ENCODE data around the gene YPEL4.

Gene YPEL4

GRCh38 chr11:57630171-57630570 lies 19.5 kb downstream of the YPEL4 start:
- DNase-seq, result no peak

- DNase-seq, result no peak
Measured at GRCh38 chr11:57626895-57627294, 22.8 kb downstream of the YPEL4 start.

GRCh38 chr11:57624864-57625263 lies 24.8 kb downstream of the YPEL4 start:
- no peak for DNase-seq

GRCh38 chr11:57622263-57622662 lies 27.4 kb downstream of the YPEL4 start:
- no peak for DNase-seq

GRCh38 chr11:57620467-57620866 lies 29.2 kb downstream of the YPEL4 start:
- DNase-seq, result no peak

GRCh38 chr11:57619331-57619730 lies 30.4 kb downstream of the YPEL4 start:
- DNase-seq, result no peak

- DNase-seq, result no peak
Measured at GRCh38 chr11:57618438-57618837, 31.3 kb downstream of the YPEL4 start.

- no peak for DNase-seq
Measured at GRCh38 chr11:57616595-57616994, 33.1 kb downstream of the YPEL4 start.

- DNase-seq, result no peak
Measured at GRCh38 chr11:57615308-57615707, 34.4 kb downstream of the YPEL4 start.

GRCh38 chr11:57614234-57614772 lies 35.4 kb downstream of the YPEL4 start:
- DNase-seq, result no peak

GRCh38 chr11:57610170-57610569 lies 39.5 kb downstream of the YPEL4 start:
- DNase-seq, result no peak

GRCh38 chr11:57605028-57605420 lies 44.7 kb downstream of the YPEL4 start:
- DNase-seq, result no peak

- DNase-seq, result no peak
Measured at GRCh38 chr11:57604296-57605027, 45.2 kb downstream of the YPEL4 start.

GRCh38 chr11:57601297-57601696 lies 48.4 kb downstream of the YPEL4 start:
- DNase-seq, result no peak

GRCh38 chr11:57599381-57599780 lies 50.3 kb downstream of the YPEL4 start:
- DNase-seq, result no peak

GRCh38 chr11:57598831-57599155 lies 50.9 kb downstream of the YPEL4 start:
- no peak for DNase-seq

- no peak for DNase-seq
Measured at GRCh38 chr11:57597916-57598830, 51.5 kb downstream of the YPEL4 start.

- DNase-seq, result no peak
Measured at GRCh38 chr11:57597461-57597915, 52.2 kb downstream of the YPEL4 start, which contains the start of gene SERPING1. Gene SERPING1 (plus strand): TSS chr11:57597685. CDS start chr11:57598271, 586 bp downstream.

GRCh38 chr11:57596266-57596885 lies 53.3 kb downstream of the YPEL4 start:
- DNase-seq, result no peak

Measured in CD4-positive, alpha-beta T cell treated with Interleukin-4 for 4 hours (primary cell).